PC-9 (cell line): ENCODE measurements around the gene PKD2L1. TPM values are rescaled to one million over a fixed set of nuclear protein-coding genes. Genes with fewer than 3 reads are reported as not detected.

Experiments used
- BruUV-seq: library from RNA; stranded (reverse); fragments of 400-500 nt; replicated peaks from 2 replicates; lab custom pipeline; 2021; lab: Mats Ljungman, UMichigan
- CTCF ChIA-PET: fragments of 300-600 bp; sonication (Branson Sonifier 250); formaldehyde crosslinking; loops from one replicate; lab custom pipeline; 2022; ENCODE audit warnings: antibody characterized with exemption; lab: Charles Lee
- POLR2A ChIA-PET: fragments of 300-600 bp; sonication (Branson Sonifier 250); formaldehyde crosslinking; loops from one replicate; lab custom pipeline; 2022; ENCODE audit warnings: antibody characterized with exemption; ENCODE audit not compliant: unreplicated experiment; lab: Charles Lee
- DNase-seq, 2 experiments: peaks; one replicate each; pipeline versions ENCODE4 v3.0.0 to v3.0.0-alpha.2; 2015 to 2022; ENCODE audit warnings: mixed read lengths in 1 of 2
- H2AFZ ChIP-seq: fragments of 200-600 bp; sonication (generic); 2 replicates; pipeline ENCODE4 v1.8.1; 2017; ENCODE audit warnings: antibody characterized with exemption
- H3F3A ChIP-seq: fragments of 200-600 bp; sonication (generic); 2 replicates; pipeline ENCODE4 v1.8.1; 2017; ENCODE audit warnings: antibody characterized with exemption, mild to moderate bottlenecking, low read depth; ENCODE audit not compliant: insufficient read depth
- H3K27ac ChIP-seq: fragments of 200-600 bp; sonication (generic); 2 replicates; pipeline ENCODE4 v1.6.1; 2016; ENCODE audit warnings: mixed run types
- H3K27me3 ChIP-seq: fragments of 200-600 bp; sonication (generic); 2 replicates; pipeline ENCODE4 v1.6.1; 2016; ENCODE audit warnings: low read depth, mixed run types; ENCODE audit not compliant: insufficient read depth
- H3K36me3 ChIP-seq: fragments of 200-600 bp; sonication (generic); 2 replicates; pipeline ENCODE4 v1.6.1; 2016; ENCODE audit warnings: low read depth, mixed run types
- H3K4me1 ChIP-seq: fragments of 200-600 bp; sonication (generic); replicated peaks from 2 replicates; pipeline ENCODE4 v1.6.1; 2016; ENCODE audit warnings: mixed run types; ENCODE audit not compliant: insufficient read depth
- H3K4me2 ChIP-seq: fragments of 200-600 bp; sonication (generic); 2 replicates; pipeline ENCODE4 v1.6.1; 2017; ENCODE audit warnings: mixed run types
- H3K4me3 ChIP-seq: fragments of 200-600 bp; sonication (generic); 2 replicates; pipeline ENCODE4 v1.6.1; 2016; ENCODE audit warnings: mixed run types
- H3K79me2 ChIP-seq: fragments of 200-600 bp; sonication (generic); 2 replicates; pipeline ENCODE4 v1.6.1; 2017; ENCODE audit warnings: low read depth, mixed run types
- H3K9me2 ChIP-seq: fragments of 200-600 bp; sonication (generic); 2 replicates; pipeline ENCODE4 v1.8.1; 2017; ENCODE audit warnings: mild to moderate bottlenecking; ENCODE audit not compliant: insufficient read depth
- H3K9me3 ChIP-seq: fragments of 200-600 bp; sonication (generic); 2 replicates; pipeline ENCODE4 v1.8.1; 2016; ENCODE audit warnings: low read depth; ENCODE audit not compliant: insufficient read depth
- H4K20me1 ChIP-seq: fragments of 200-600 bp; sonication (generic); 2 replicates; pipeline ENCODE4 v1.8.1; 2017; ENCODE audit not compliant: insufficient read depth
- EZH2 ChIP-seq: fragments of 200-600 bp; sonication (generic); IDR thresholded peaks from 2 replicates; pipeline ENCODE4 v1.8.0; 2017; ENCODE audit warnings: antibody characterized with exemption, low read depth
- intact Hi-C: fragments of 100-400 bp; cut with micrococcal nuclease; formaldehyde crosslinking; loops from one replicate; pipeline ENCODE4 v1.10.0; 2022; ENCODE audit not compliant: unreplicated experiment
- total RNA-seq: library from RNA; stranded (reverse); gene quantifications from 2 replicates; pipeline ENCODE4 v1.2.3, GENCODE V29; 2021
- TF ChIP-seq, protein P1 (sequence below): fragments of 200-600 bp; sonication (generic); conservative IDR thresholded peaks from 2 replicates; pipeline ENCODE4 v1.6.1; 2017; ENCODE audit warnings: mixed run types, antibody characterized with exemption, mild to moderate bottlenecking, moderate library complexity

Gene PKD2L1
- total RNA-seq, 1 experiment from 2014 or later = not detected

DNA sequence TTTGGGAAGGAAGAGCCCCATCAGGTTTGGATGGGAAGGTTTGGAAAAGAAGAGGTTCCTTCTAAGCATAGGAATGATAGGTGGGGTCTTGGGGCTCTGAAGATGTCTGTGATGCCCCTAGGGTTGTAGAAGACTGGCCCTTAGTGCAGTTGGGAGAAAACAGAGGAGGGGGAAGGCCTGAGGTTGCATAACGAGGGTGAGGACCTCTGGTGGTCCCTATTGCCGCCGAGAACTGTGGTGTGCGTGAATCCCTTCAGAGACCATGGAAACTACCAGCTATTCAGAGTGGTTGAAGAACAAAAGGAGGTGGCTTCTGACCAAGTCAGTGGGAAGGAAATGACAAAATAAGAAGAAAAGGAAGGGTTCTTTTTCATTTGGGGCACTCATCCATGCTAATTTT is 3.1 kb upstream of the PKD2L1 start:
- TF ChIP-seq, protein P1, sequence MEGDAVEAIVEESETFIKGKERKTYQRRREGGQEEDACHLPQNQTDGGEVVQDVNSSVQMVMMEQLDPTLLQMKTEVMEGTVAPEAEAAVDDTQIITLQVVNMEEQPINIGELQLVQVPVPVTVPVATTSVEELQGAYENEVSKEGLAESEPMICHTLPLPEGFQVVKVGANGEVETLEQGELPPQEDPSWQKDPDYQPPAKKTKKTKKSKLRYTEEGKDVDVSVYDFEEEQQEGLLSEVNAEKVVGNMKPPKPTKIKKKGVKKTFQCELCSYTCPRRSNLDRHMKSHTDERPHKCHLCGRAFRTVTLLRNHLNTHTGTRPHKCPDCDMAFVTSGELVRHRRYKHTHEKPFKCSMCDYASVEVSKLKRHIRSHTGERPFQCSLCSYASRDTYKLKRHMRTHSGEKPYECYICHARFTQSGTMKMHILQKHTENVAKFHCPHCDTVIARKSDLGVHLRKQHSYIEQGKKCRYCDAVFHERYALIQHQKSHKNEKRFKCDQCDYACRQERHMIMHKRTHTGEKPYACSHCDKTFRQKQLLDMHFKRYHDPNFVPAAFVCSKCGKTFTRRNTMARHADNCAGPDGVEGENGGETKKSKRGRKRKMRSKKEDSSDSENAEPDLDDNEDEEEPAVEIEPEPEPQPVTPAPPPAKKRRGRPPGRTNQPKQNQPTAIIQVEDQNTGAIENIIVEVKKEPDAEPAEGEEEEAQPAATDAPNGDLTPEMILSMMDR = no peak
- TF ChIP-seq EZH2 = no peak
- H3K4me3 ChIP-seq = no peak overlapping the region
- no peaks in the 10 kb centered on the region for H4K20me1 ChIP-seq
- no peak overlapping the region for H3K4me2 ChIP-seq
- ChIA-PET CTCF (no interaction called here), POLR2A (no interaction called here)
- H3K27ac ChIP-seq = no peak overlapping the region
- peaks cover 65% of the 10 kb centered on the region for H3K27me3 ChIP-seq
- intact Hi-C loops = no loop called here
- H3K79me2 ChIP-seq = no peaks in the 10 kb centered on the region
- DNase-seq = no peak
- no peaks in the 10 kb centered on the region for H3K9me3 ChIP-seq
- H2AFZ ChIP-seq = no peak overlapping the region
- H3K4me1 ChIP-seq = no peaks in the 10 kb centered on the region
- BruUV-seq = no TSS peak
- H3K36me3 ChIP-seq = no peaks in the 10 kb centered on the region
- no peaks in the 10 kb centered on the region for H3F3A ChIP-seq
- no peaks in the 10 kb centered on the region for H3K9me2 ChIP-seq

DNA sequence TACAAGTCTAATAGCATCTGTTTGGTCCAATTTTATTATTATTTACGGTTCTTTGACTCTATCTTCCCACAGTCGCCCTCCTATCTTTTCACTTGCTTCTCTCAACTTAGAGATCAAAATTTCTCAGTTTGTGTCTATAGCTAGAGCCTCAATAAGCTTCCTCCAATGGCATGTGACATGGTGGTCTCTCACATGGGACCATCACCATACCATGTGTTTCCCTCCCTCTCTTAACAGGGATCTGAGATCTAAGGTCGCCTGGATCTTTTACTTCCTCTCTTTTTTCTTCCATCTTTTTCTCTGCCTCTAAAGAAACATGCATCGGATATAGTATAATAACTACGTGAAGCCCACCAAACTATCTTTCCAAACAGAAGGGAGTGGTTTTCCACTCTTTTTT is 1.8 kb downstream of the PKD2L1 start:
- H3K27me3 ChIP-seq = peaks cover 88% of the 10 kb centered on the region
- no peaks in the 10 kb centered on the region for H3F3A ChIP-seq
- no peak overlapping the region for H2AFZ ChIP-seq
- no TSS peak for BruUV-seq
- H3K9me3 ChIP-seq = no peaks in the 10 kb centered on the region
- no peaks in the 10 kb centered on the region for H3K4me1 ChIP-seq
- TF ChIP-seq, protein P1 = no peak
- no peak for TF ChIP-seq EZH2
- no peaks in the 10 kb centered on the region for H3K36me3 ChIP-seq
- ChIA-PET POLR2A (no interaction called here), CTCF (no interaction called here)
- no peak overlapping the region for H3K4me2 ChIP-seq
- DNase-seq = no peak
- H3K9me2 ChIP-seq = no peaks in the 10 kb centered on the region
- no peak overlapping the region for H3K4me3 ChIP-seq
- intact Hi-C loops = no loop called here
- H4K20me1 ChIP-seq = no peaks in the 10 kb centered on the region
- no peak overlapping the region for H3K27ac ChIP-seq
- no peaks in the 10 kb centered on the region for H3K79me2 ChIP-seq

DNA sequence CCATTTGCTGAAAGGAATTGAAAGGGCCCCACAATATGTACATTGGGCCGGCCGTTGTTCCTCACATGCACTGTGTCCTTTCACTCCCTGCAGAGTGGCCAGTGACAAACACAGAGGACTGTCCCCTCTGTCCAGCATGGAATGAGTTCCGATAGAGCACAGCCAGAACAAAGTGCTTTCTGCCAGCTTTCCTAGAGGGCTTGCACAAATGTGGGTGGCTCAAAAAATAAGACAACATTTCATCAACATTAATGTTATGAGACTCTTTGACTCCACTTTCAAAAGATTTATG is 2.4 kb downstream of the PKD2L1 start:
- no peak overlapping the region for H3K27ac ChIP-seq
- H3K9me3 ChIP-seq = no peaks in the 10 kb centered on the region
- no TSS peak for BruUV-seq
- CTCF ChIA-PET = no interaction called here
- intact Hi-C loops = no loop called here
- no peak overlapping the region for H3K4me3 ChIP-seq
- TF ChIP-seq EZH2 = no peak
- POLR2A ChIA-PET = no interaction called here
- no peaks in the 10 kb centered on the region for H3K79me2 ChIP-seq
- no peak overlapping the region for H2AFZ ChIP-seq
- DNase-seq = no peak
- no peak overlapping the region for H3K4me2 ChIP-seq
- H4K20me1 ChIP-seq = no peaks in the 10 kb centered on the region
- peaks cover 89% of the 10 kb centered on the region for H3K27me3 ChIP-seq
- no peaks in the 10 kb centered on the region for H3K9me2 ChIP-seq
- H3K4me1 ChIP-seq = no peaks in the 10 kb centered on the region
- no peaks in the 10 kb centered on the region for H3F3A ChIP-seq
- no peaks in the 10 kb centered on the region for H3K36me3 ChIP-seq

DNA sequence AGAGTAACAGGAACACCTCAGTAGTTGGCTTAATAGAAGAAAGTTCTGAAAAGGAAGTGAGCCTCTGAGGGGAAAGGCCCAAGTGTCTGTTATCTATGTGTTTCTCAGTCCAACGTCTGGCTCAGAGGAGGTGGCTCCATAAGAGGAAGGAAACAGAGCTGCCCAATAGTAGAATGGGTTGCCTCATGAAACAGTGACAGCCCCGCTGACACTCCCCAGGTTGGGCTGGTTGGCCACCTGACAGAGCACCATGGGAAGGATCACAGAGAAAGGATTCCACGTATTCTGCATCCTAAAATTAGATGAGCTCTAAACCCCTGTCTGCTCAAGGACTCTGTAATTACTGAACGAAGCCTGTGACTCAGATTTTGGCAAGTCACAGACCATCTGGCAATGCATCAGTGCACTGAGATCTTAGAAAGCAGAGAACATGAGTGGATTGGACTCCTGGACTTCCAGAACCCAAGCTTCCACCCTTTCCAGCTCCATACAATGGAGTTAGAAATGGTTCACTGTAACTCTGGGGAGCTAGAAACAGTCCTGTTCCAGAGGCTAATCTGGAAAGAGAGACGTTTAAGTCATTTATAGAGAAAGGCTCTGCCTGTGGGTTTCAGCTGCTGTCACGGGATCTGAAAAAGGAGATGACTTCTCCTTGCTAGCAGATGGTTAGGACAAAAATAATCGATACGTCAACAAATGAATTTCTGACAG is 2.9 kb downstream of the PKD2L1 start:
- POLR2A ChIA-PET = no interaction called here
- Histone ChIP-seq H3K36me3 (no peaks in the 10 kb centered on the region), H3K27me3 (peaks cover 88% of the 10 kb centered on the region), H3K27ac (no peak overlapping the region), H3F3A (no peaks in the 10 kb centered on the region), H3K79me2 (no peaks in the 10 kb centered on the region), H3K4me2 (no peak overlapping the region), H4K20me1 (no peaks in the 10 kb centered on the region), H3K9me3 (no peaks in the 10 kb centered on the region), H3K9me2 (no peaks in the 10 kb centered on the region), H2AFZ (no peak overlapping the region), H3K4me1 (no peaks in the 10 kb centered on the region), H3K4me3 (no peak overlapping the region)
- CTCF ChIA-PET = no interaction called here
- DNase-seq = no peak
- intact Hi-C loops = no loop called here
- BruUV-seq = no TSS peak
- TF ChIP-seq, protein P1 = no peak
- TF ChIP-seq EZH2 = no peak
